HepG2 (cell line): Measurements from ENCODE around the gene CRTAC1. TPM values are rescaled to one million over a fixed set of nuclear protein-coding genes. Genes with fewer than 3 reads are reported as not detected.
A peak's percentile ranks its signal among the peaks of the same experiment; 100 is the strongest.

Experiments
- ATAC-seq: fragments of 200-7000 bp; cut with Tn5 transposase; 3 replicates; pipeline ENCODE4 v1.9.1; 2020; ENCODE audit warnings: mild to moderate bottlenecking, moderate library complexity
- BruUV-seq: library from RNA; stranded (reverse); fragments of 400-500 nt; replicated peaks from 2 replicates; lab custom pipeline; 2021; lab: Mats Ljungman, UMichigan
- CTCF ChIA-PET: fragments of 300-600 bp; formaldehyde crosslinking; extraction: SDS; loops from one replicate; lab custom pipeline; 2021; ENCODE audit warnings: low total read pairs, inconsistent platforms, low intra/inter-chr PET ratio; lab: Yijun Ruan, JAX
- POLR2A ChIA-PET: fragments of 350-600 bp; sonication (Branson Sonifier 250); formaldehyde crosslinking; loops from one replicate; lab custom pipeline; 2020; ENCODE audit warnings: antibody characterized with exemption, inconsistent platforms; lab: Yijun Ruan, JAX
- DNase-seq: peaks from one replicate; pipeline ENCODE4 v3.0.0-alpha.2; 2015; ENCODE audit warnings: low spot score
- FAIRE-seq: peaks from 3 replicates; lab custom pipeline; 2011; peaks lifted over from hg19 to GRCh38; lab: Jason Lieb, UNC
- H2AFZ ChIP-seq: one replicate; pipeline ENCODE4 v1.6.1; 2011; ENCODE audit warnings: low read length, inconsistent platforms
- H3K27ac ChIP-seq: fragments of 300-600 bp; 3 replicates; pipeline ENCODE4 v1.8.0; 2011; ENCODE audit warnings: mixed run types, mild to moderate bottlenecking, mixed read lengths, low read length, inconsistent platforms; ENCODE audit not compliant: insufficient read depth; ENCODE audit errors: extremely low read length
- H3K27me3 ChIP-seq, 2 experiments: fragments of 200-600 bp in 1 of 2; 2 replicates in 1 of 2; 3 replicates in 1 of 2; pipeline versions ENCODE4 v1.6.0 to v1.8.0; 2011; ENCODE audit warnings: low read length in 2 of 2, mild to moderate bottlenecking in 2 of 2, moderate library complexity in 2 of 2, inconsistent platforms in 1 of 2; ENCODE audit not compliant: insufficient read depth in 2 of 2, control insufficient read depth in 1 of 2
- H3K36me3 ChIP-seq, 2 experiments: fragments of 200-600 bp in 1 of 2; replicated peaks in 1 of 2; 2 replicates in 1 of 2; 3 replicates in 1 of 2; pipeline versions ENCODE4 v1.5.1 to v1.8.0; 2011; ENCODE audit warnings: low read length in 2 of 2, inconsistent platforms in 1 of 2; ENCODE audit not compliant: insufficient read depth in 2 of 2, control insufficient read depth in 1 of 2
- H3K4me1 ChIP-seq: 2 replicates; pipeline ENCODE4 v1.5.1; 2012; ENCODE audit warnings: low read length, inconsistent platforms; ENCODE audit not compliant: insufficient read depth
- H3K4me2 ChIP-seq: 2 replicates; pipeline ENCODE4 v1.6.0; 2011; ENCODE audit warnings: low read depth, low read length, inconsistent platforms
- H3K4me3 ChIP-seq, 3 experiments: fragments of 200-600 bp in 1 of 3; sonication (generic), shearing (Covaris generic) in 1 of 3; replicated peaks in 1 of 3; 2 replicates each; pipeline ENCODE4 v1.5.1; 2011 to 2016; ENCODE audit warnings: low read length in 3 of 3, inconsistent platforms in 2 of 3, low read depth in 2 of 3, mild to moderate bottlenecking in 2 of 3, control low read depth in 1 of 3, mixed read lengths in 1 of 3; ENCODE audit not compliant: insufficient read depth in 1 of 3
- H3K79me2 ChIP-seq: one replicate; pipeline ENCODE4 v1.6.1; 2011; ENCODE audit warnings: low read length, inconsistent platforms; ENCODE audit not compliant: insufficient read depth
- H3K9ac ChIP-seq: 2 replicates; pipeline ENCODE4 v1.6.0; 2011; ENCODE audit warnings: mild to moderate bottlenecking, low read depth, low read length, inconsistent platforms; ENCODE audit not compliant: insufficient read depth
- H3K9me3 ChIP-seq: 2 replicates; pipeline ENCODE4 v1.5.1; 2012; ENCODE audit warnings: mild to moderate bottlenecking, low read length
- H4K20me1 ChIP-seq: 2 replicates; pipeline ENCODE4 v1.6.0; 2011; ENCODE audit warnings: inconsistent platforms, mild to moderate bottlenecking, low read length, moderate library complexity; ENCODE audit not compliant: insufficient read depth
- PTBP1 ChIP-seq: fragments of 200-400 bp; formaldehyde crosslinking; IDR thresholded peaks from 2 replicates; pipeline ENCODE4 v1.6.1; 2018; ENCODE audit warnings: low read length, low read depth; ENCODE audit not compliant: poor library complexity, severe bottlenecking
- ZNF205 ChIP-seq: IDR thresholded peaks from 2 replicates; pipeline ENCODE4 v1.6.1; 2018; ENCODE audit warnings: missing biosample characterization, missing genetic modification reagents
- ZNF430 ChIP-seq: sonication (generic); formaldehyde crosslinking; IDR thresholded peaks from 2 replicates; pipeline ENCODE4 v1.9.0; 2021; ENCODE audit warnings: mild to moderate bottlenecking, missing genetic modification reagents
- WGBS: methylation state at CpG from one replicate; pipeline ENCODE4 v1.1.6; 2017; ENCODE audit warnings: low lambda C conversion rate; 5-methylcytosine and 5-hydroxymethylcytosine counted together
- in situ Hi-C: cut with HindIII; loops from 2 replicates; pipeline ENCODE4 v1.10.0; 2017; ENCODE audit warnings: low pct_unique_long_range_greater_than_20kb; ENCODE audit not compliant: extremely low pct_ligation_motif_present
- intact Hi-C: fragments of 100-400 bp; cut with micrococcal nuclease; formaldehyde crosslinking; loops from one replicate; pipeline ENCODE4 v1.10.0; 2022; ENCODE audit not compliant: unreplicated experiment
- polyA plus RNA-seq, 8 experiments: library from polyadenylated mRNA; depleted of rRNA in 3 of 8; stranded (reverse) in 7 of 8; unstranded in 1 of 8; fragments of >200 nt; fragmentation: Illumina TruSeq in 4 of 8; extraction: Trizol in 4 of 8; gene quantifications; 2 replicates each; pipeline versions ENCODE4 v1.2.1 to v1.2.3, GENCODE V29; 2011 to 2016; ENCODE audit warnings: low read depth in 4 of 8, missing spikeins in 1 of 8, mixed read lengths in 1 of 8; ENCODE audit not compliant: insufficient read depth in 1 of 8
- total RNA-seq, 5 experiments: library from RNA; depleted of rRNA; stranded (reverse); fragments of >200 nt; fragmentation: Illumina TruSeq; extraction: Trizol; gene quantifications; 2 replicates each; pipeline ENCODE4 v1.2.3, GENCODE V29; 2016; ENCODE audit warnings: low read depth in 1 of 5

Gene CRTAC1
- total and polyA plus RNA-seq, 2 of the 13 experiments (the other 11 are each of a cell fraction or from before 2014, with no cell fraction given): not detected

DNA sequence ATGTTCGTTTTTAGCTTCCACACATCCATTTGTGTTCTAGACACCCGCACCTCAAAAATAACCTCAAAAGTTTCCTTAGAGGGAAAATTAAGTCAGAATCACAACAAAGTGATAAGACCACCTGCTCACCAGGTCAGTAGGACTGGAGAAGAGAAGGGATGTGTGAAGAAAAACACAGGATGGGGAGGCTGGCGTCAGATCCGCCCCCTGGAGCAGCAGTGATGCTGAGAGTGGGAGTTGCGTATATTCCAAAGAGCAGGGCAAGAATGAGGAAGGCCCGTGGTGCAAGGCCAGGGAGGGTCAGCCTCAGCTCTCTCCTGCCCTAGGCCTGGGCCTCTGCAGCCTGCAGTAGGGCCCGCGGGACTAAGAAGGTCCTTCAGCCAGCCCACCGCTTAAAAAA is 28.7 kb downstream of the CRTAC1 start:
- BruUV-seq: no TSS peak
- DNase-seq (no peak), FAIRE-seq (no peak), ATAC-seq (peak; percentile 38; the same call in 2 of the 3 replicates)
- in situ Hi-C loops: no loop called here
- Histone ChIP-seq H3K27me3 (no peaks in the 10 kb centered on the region; a peak in 1 of 5 replicates), H3K27ac (no peak overlapping the region), H3K36me3 (no peaks in the 10 kb centered on the region), H3K4me3 (no peak overlapping the region), H3K9ac (no peak overlapping the region), H4K20me1 (no peaks in the 10 kb centered on the region), H2AFZ (no peak overlapping the region), H3K4me2 (no peak overlapping the region), H3K4me1 (peaks cover 11% of the 10 kb centered on the region; the same call in 1 of the 2 replicates), H3K9me3 (peaks cover 4% of the 10 kb centered on the region; the same call in 1 of the 2 replicates), H3K79me2 (no peaks in the 10 kb centered on the region)
- POLR2A ChIA-PET: no interaction called here
- CTCF ChIA-PET: no interaction called here
- no peak for TF ChIP-seq PTBP1
- no peak for TF ChIP-seq ZNF430
- intact Hi-C loops: no loop called here
- 41% methylated on average over 9 of the region's 9 CpGs for WGBS

DNA sequence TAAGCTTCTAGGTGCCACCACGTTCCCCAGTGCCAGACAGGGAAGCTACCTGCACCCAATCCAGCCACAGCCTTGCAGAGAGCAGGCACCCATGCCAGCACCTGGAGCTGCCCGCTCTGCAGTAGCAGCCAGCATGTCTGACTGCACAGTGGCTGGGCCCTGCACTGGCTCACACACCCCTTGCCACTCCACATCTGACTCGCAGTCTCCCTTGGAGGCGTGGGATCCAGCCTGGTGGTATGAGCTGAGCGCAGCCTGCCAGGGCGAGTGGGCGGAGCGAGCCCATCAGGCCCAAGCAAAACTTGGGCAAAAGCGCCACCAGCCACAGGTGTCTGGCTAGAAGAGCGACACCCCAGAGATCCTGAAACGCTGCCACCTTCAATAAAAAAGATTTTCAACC is 30.1 kb downstream of the CRTAC1 start:
- BruUV-seq: no TSS peak
- WGBS: 35% methylated on average over 11 of the region's 11 CpGs
- ChIA-PET POLR2A (no interaction called here), CTCF (no interaction called here)
- H4K20me1 ChIP-seq: no peaks in the 10 kb centered on the region
- H3K9me3 ChIP-seq: peaks cover 4% of the 10 kb centered on the region; the same call in 1 of the 2 replicates
- no peak for ATAC-seq
- no peaks in the 10 kb centered on the region for H3K36me3 ChIP-seq
- no peak for DNase-seq
- no peak overlapping the region for H3K9ac ChIP-seq
- no peak overlapping the region for H2AFZ ChIP-seq
- H3K79me2 ChIP-seq: no peaks in the 10 kb centered on the region
- no peaks in the 10 kb centered on the region; a peak in 1 of 5 replicates for H3K27me3 ChIP-seq
- no peak for TF ChIP-seq ZNF205 (CRISPR knock-in tag)
- peaks cover 11% of the 10 kb centered on the region; the same call in 1 of the 2 replicates for H3K4me1 ChIP-seq
- FAIRE-seq: no peak
- no peak overlapping the region for H3K4me2 ChIP-seq
- intact Hi-C loops: no loop called here
- in situ Hi-C loops: no loop called here
- H3K27ac ChIP-seq: no peak overlapping the region
- H3K4me3 ChIP-seq: no peak overlapping the region
